GM13977 (cell line): Measurements from ENCODE around the gene CYP27B1.
"Not testable (repeated sequence)": the region's sequence is repeated elsewhere in the genome, so short reads cannot be mapped to it uniquely, and the experiment has no call there.

Source experiments
- DNase-seq: peaks from one replicate; pipeline ENCODE4 v3.0.0; 2012; ENCODE audit warnings: low spot score
- CTCF ChIP-seq: IDR thresholded peaks from 2 replicates; pipeline ENCODE4 v1.5.1; 2012; ENCODE audit warnings: mild to moderate bottlenecking, control low read depth; ENCODE audit not compliant: insufficient read depth; ENCODE audit errors: extremely low read depth, missing control alignments
- in situ Hi-C: fragments of 300-500 bp; cut with MboI; formaldehyde crosslinking; loops from one replicate; pipeline ENCODE4 v1.12.0; 2022; ENCODE audit warnings: low sequenced_read_pairs, low pct_unique_long_range_greater_than_20kb, mixed read lengths, inconsistent platforms; ENCODE audit not compliant: unreplicated experiment

The CYP27B1 gene

GRCh38 chr12:57718641-57719528 is 48.0 kb downstream of the CYP27B1 start:
- in situ Hi-C loops: no loop called here
- no peak for TF ChIP-seq CTCF
- no peak for DNase-seq

- no peak for TF ChIP-seq CTCF
- in situ Hi-C loops: no loop called here
- no peak for DNase-seq
These were observed 48.8 kb downstream of the CYP27B1 start for GRCh38 chr12:57717846-57718640.

GRCh38 chr12:57717131-57717530 is 49.7 kb downstream of the CYP27B1 start:
- no peak for TF ChIP-seq CTCF
- in situ Hi-C loops: no loop called here
- peak; percentile 8 for DNase-seq

GRCh38 chr12:57716305-57716704 is 50.6 kb downstream of the CYP27B1 start:
- in situ Hi-C loops: no loop called here
- DNase-seq: no peak
- TF ChIP-seq CTCF: no peak

GRCh38 chr12:57715786-57716185 is 51.1 kb downstream of the CYP27B1 start:
- no peak for TF ChIP-seq CTCF
- DNase-seq: no peak
- in situ Hi-C loops: no loop called here

GRCh38 chr12:57715036-57715748 is 51.7 kb downstream of the CYP27B1 start:
- in situ Hi-C loops: not testable (repeated sequence)
- peak; percentile 7 for DNase-seq
